K562 treated with DMSO at 1 percent for 4 hours (cell line): ENCODE results near the gene LCOR. TPM values are rescaled to one million over a fixed set of nuclear protein-coding genes. Genes with fewer than 3 reads are reported as not detected.

Experiments used
- total RNA-seq: library from RNA; unstranded; fragments of 300-600 nt; gene quantifications from 2 replicates; pipeline ENCODE4 v1.2.3, GENCODE V29; 2022; ENCODE audit not compliant: insufficient read depth

LCOR gene
- 3.3 and 4.1 TPM in 2 replicates for total RNA-seq

DNA sequence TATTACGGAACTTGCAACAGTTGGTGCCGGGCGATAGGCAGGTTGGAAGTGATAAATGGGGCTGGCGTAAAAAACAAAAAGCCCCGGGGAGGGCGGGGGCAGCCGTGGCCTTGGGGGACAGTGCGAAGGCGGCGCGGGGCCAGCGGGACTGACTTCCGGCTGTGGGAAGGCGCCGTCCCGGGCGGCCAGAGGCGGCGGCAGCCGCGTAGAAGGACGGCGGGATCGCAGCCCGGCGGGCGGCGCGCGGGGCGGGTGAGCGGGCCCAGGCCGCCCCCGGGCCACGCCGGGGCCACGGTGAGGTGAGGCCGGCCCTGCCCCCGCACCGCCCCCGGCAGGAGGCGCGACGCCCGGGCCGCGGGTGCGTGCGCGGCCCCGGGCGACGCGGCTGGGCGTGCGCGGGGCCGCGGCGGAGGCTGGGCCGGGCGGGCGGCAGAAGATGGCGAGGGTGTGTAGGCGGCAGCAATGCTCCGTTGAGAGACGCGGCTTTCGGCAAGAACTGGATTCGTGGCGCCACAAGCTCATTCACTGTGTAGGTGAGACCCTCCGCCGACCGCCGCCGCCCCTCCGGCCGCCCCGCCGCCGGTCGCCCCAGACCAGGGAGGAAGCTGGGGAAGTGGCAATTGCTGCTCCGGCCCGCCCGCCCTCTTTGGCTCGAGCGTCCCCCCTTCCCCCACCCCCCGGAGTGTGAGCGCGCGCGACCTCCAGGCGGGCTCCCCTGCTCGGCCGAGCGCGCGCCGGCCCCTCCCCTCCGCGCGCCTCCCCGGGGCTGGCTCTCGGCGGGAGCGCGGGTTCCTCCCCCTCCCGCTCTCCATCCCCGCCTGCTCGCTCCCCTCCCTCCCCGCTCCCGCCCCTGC lies at the start of gene LCOR:
Gene LCOR, plus strand, starts transcription at position 432 of the 854 bp plus-strand sequence. CDS start 116,760 bp downstream, outside the sequence.

Other genes starting within 250 kb of the LCOR start
- 17.1 and 21.1 TPM in 2 replicates for gene TM9SF3, start 245.3 kb upstream of the LCOR start, total RNA-seq
- 1.1 and 1.6 TPM in 2 replicates for gene PIK3AP1, start 111.8 kb upstream of the LCOR start, total RNA-seq